ENCODE data around the gene KIRREL1.

DNA sequence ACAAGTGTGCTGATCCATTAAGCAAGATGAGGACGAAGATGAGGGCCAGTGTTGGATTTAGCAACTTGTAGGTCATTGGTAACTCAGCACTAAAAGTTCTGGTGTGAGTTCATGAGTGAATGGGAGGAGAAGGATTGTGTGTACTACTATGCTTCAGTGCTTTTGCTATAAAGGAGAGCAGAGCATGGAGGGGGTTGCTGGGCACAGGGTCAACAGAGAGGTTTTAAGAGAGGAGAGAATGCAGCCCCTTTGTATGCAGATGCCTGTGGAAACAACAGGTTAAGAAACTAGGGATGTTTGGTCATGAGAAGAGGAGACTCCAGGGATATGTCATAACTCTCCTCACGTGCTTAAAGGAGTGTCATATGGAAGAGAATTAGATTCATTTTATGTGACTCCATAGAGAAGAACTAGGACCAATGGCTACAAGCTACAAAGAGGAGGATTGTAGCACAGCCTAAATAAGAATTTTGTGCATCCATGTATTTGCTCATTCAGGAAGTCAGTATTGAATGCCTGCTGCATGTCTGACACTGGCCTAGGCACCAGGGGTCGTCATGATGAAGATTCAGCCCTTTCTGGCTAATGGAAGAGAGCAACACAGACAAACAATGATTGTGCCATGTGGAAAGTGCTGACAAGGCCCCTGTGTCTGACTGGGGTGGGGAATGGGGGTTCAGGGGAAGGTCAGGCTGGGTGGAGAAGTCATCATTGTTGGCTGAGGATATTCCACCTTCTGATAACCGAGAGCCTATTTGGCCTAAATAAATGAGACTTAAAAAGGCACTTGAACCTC is 53.5 kb downstream of the KIRREL1 start:
- TF ChIP-seq ZNF274 (IDR thresholded peaks at IDR 0.05; ENCODE audit: low read depth, low read length) (no peak), YY1 (IDR thresholded peaks at IDR 0.05; ENCODE audit: insufficient read depth, insufficient read length) (no peak)

Data from NT2/D1 (cell line).